GM06990 (cell line): Measurements from ENCODE around the gene PYCR2.

Experiments
- DNase-seq: peaks from one replicate; pipeline ENCODE4 v3.0.0-alpha.2; 2011; ENCODE audit not compliant: insufficient read length; ENCODE audit errors: extremely low read depth
- H3K27me3 ChIP-seq: replicated peaks from 2 replicates; pipeline ENCODE4 v1.6.0; 2011; ENCODE audit warnings: low read length; ENCODE audit not compliant: control insufficient read depth, insufficient read depth
- H3K36me3 ChIP-seq: 2 replicates; pipeline ENCODE4 v1.5.1; 2011; ENCODE audit warnings: low read length; ENCODE audit not compliant: control insufficient read depth, insufficient read depth
- H3K4me3 ChIP-seq: replicated peaks from 2 replicates; pipeline ENCODE4 v1.5.1; 2011; ENCODE audit warnings: low read depth, mild to moderate bottlenecking, control low read depth, low read length
- CTCF ChIP-seq: IDR thresholded peaks from 2 replicates; pipeline ENCODE4 v1.5.1; 2011; ENCODE audit warnings: low read length, control low read depth, mild to moderate bottlenecking, inconsistent platforms; ENCODE audit not compliant: insufficient read depth, poor library complexity, severe bottlenecking

The PYCR2 gene

GRCh38 chr1:225953315-225953714, 29.3 kb upstream of the PYCR2 start:
- Histone ChIP-seq H3K27me3 (no peaks in the 10 kb centered on the region; the same call in none of the 2 replicates), H3K36me3 (no peaks in the 10 kb centered on the region), H3K4me3 (no peak overlapping the region)
- no peak for DNase-seq
- TF ChIP-seq CTCF, result no peak

- no peak for DNase-seq
- TF ChIP-seq CTCF, result no peak
- Histone ChIP-seq H3K36me3 (no peaks in the 10 kb centered on the region), H3K27me3 (no peaks in the 10 kb centered on the region; the same call in none of the 2 replicates), H3K4me3 (no peak overlapping the region)
Observed at GRCh38 chr1:225950905-225951497, 27.0 kb upstream of the PYCR2 start.

DNA sequence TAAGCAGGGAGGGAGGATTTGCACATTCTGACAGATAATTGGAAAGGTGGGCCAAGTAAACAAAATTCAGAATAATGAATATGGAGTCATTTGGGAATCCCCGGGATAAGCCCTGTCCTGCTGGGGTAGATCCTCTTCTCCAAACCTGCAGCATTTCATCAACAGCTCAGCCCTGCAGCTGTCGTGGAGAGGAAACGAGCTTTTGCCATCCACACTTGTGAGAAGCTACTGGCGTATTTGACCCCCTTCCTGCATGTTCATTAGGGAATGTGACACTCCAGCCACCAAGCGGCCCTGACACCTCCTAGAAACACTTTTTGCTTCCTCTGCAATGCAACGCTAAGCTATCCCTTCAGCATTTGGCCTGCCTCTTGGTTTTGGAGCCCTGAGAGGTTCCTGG, 25.0 kb upstream of the PYCR2 start:
- Histone ChIP-seq H3K27me3 (no peaks in the 10 kb centered on the region; the same call in 1 of the 2 replicates), H3K36me3 (no peaks in the 10 kb centered on the region), H3K4me3 (no peak overlapping the region)
- TF ChIP-seq CTCF, result no peak
- DNase-seq, result no peak

DNA sequence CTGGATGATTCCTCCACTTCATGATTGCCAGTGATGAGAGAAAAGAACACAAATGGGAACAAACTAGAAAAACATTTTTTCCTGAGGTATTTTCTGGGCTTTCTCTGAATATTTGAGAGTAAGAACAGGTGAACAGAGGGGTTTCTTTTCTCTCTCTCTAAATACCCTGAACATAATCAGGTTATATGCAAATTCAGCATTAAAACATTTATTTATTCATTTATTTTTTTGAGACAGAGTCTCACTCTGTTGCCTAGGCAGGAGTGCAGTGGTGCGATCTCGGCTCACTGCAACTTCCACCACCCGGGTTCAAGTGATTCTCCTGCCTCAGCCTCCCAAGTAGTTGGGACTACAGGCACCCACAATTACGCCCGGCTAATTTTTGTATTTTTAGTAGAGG, 22.8 kb upstream of the PYCR2 start:
- Histone ChIP-seq H3K4me3 (no peak overlapping the region), H3K36me3 (no peaks in the 10 kb centered on the region), H3K27me3 (no peaks in the 10 kb centered on the region; the same call in 1 of the 2 replicates)
- no peak for DNase-seq
- no peak for TF ChIP-seq CTCF

DNA sequence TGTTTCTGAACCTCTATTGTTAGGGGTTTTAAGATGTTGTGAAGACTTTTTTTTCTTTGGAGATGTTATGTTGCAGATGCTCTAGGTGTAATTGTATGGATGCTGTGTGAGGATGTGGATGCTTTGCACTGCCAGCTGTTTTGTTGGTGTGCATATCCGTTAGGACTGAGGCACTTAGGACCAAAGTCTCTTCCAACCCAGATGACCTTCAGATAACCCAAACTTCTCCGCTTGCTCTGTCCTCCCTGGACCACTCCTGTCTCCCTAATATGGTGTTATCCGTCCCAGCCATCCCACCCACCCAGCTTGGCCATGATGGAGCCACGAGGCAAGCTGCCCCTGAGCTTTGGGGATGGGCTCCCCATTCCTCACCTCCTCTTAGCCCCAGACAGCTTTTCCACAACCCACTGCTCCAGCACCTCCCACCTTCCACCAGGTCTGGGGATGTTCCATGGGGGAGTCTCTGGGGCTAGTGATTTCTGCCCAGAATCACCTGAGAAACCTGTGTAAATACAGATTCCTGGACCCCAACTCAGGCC, 22.1 kb upstream of the PYCR2 start:
- DNase-seq, result no peak
- Histone ChIP-seq H3K27me3 (no peaks in the 10 kb centered on the region; the same call in 1 of the 2 replicates), H3K4me3 (no peak overlapping the region), H3K36me3 (no peaks in the 10 kb centered on the region)
- TF ChIP-seq CTCF, result no peak
